SJSA1 (cell line): Measurements from ENCODE around the gene RPS6KA2. TPM values are rescaled to one million over a fixed set of nuclear protein-coding genes. Genes with fewer than 3 reads are reported as not detected.
"Not testable (repeated sequence)": the region's sequence is repeated elsewhere in the genome, so short reads cannot be mapped to it uniquely, and the experiment has no call there.

Experiments used
- DNase-seq, 2 experiments: peaks; one replicate each; pipeline ENCODE4 v3.0.0-alpha.2; 2015 to 2020; ENCODE audit warnings: low spot score in 2 of 2, low read depth in 1 of 2
- H3K27ac ChIP-seq: fragments of 250-450 bp; sonication (Bioruptor Pico); 2 replicates; pipeline ENCODE4 v1.5.1; 2020; ENCODE audit warnings: mild to moderate bottlenecking, moderate library complexity
- H3K27me3 ChIP-seq: fragments of 250-450 bp; sonication (Bioruptor Pico); replicated peaks from 2 replicates; pipeline ENCODE4 v1.5.1; 2020; ENCODE audit warnings: mild to moderate bottlenecking, moderate library complexity
- H3K36me3 ChIP-seq: fragments of 250-450 bp; sonication (Bioruptor Pico); 2 replicates; pipeline ENCODE4 v1.5.1; 2020; ENCODE audit warnings: mild to moderate bottlenecking
- H3K4me1 ChIP-seq: fragments of 250-450 bp; sonication (Bioruptor Pico); replicated peaks from 2 replicates; pipeline ENCODE4 v1.6.1; 2021; ENCODE audit warnings: mild to moderate bottlenecking
- H3K4me3 ChIP-seq: fragments of 250-450 bp; sonication (Bioruptor Pico); 2 replicates; pipeline ENCODE4 v1.5.1; 2020; ENCODE audit warnings: mild to moderate bottlenecking
- H3K9me3 ChIP-seq: fragments of 250-450 bp; sonication (Bioruptor Pico); replicated peaks from 2 replicates; pipeline ENCODE4 v1.5.1; 2020; ENCODE audit warnings: mild to moderate bottlenecking
- total RNA-seq: library from RNA; depleted of rRNA; stranded (reverse); fragments of >200 nt; shearing (Covaris generic); gene quantifications from 2 replicates; pipeline ENCODE4 v1.2.3, GENCODE V29; 2014

The RPS6KA2 gene
- total RNA-seq, 1 experiment from 2014 or later = 16.2 TPM

DNA sequence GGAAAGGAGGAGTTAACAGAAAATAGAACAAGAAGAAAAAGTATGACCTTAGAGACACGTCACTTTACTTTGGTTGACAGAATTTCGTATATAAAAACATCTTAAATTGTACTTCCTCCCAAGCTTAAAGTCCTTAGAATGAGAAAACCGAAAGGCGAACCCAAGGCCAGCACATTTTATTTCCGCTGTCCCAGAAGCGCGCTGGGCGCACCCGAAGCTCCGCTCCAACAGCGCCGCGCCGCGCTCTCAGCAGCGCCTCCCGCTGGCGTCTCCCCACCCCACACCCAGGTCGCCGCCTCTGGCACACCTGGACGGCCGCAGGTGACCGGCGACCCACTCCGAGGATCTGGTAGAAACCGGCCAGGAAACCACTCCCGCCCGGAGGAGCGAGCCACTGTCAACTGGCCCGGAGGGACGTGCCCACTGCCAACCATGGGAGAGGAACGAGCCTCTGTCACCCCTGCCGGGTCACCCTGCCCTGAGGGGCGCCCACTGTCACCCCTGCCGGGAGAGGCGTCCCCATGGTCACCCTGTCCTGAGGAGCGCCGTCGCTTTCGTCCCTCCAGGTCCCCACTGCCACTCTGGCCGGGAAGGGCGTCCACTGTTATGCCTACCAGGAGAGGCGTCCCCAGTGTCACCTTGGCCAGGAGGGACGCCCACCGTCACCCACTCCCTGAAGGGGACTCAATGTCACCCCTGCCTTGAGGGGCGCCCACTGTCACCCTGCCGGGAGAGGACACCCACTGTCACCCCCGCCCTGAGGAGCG is 245.1 kb downstream of the RPS6KA2 start:
- Histone ChIP-seq H3K9me3 (no peaks in the 10 kb centered on the region), H3K4me3 (peak overlapping the region; percentile 89), H3K4me1 (no peaks in the 10 kb centered on the region; the same call in 1 of the 2 replicates), H3K27me3 (no peaks in the 10 kb centered on the region), H3K36me3 (peaks cover 6% of the 10 kb centered on the region), H3K27ac (no peak overlapping the region)
- peak in 1 of 2 experiments; percentile 69 for DNase-seq

- H3K4me1 ChIP-seq = no peaks in the 10 kb centered on the region; the same call in 1 of the 2 replicates
- H3K27ac ChIP-seq = no peak overlapping the region
- H3K9me3 ChIP-seq = no peaks in the 10 kb centered on the region
- DNase-seq = no peak
- peaks cover 6% of the 10 kb centered on the region for H3K36me3 ChIP-seq
- H3K4me3 ChIP-seq = peak overlapping the region; percentile 89
- H3K27me3 ChIP-seq = no peaks in the 10 kb centered on the region
These were observed 245.7 kb downstream of the RPS6KA2 start for GRCh38 chr6:166381381-166381732.

DNA sequence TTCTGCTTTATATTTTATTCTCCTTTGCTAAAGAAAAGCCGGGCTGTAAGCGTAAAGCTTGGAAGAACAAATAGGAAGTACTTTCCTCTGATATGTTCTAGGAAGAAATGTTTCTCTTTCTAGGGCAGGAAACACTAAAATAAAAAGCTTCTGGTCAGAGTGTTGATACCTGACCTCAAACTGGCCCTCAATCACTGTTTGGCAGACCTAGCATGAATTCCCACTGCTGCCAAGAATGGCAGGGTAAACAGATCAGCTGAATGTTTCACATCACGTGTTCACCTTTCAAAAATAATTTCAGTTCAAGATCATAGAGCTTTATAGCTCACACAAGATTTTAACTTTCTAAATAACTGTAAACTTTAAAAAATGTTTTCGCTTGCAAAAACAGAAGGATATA is 247.3 kb downstream of the RPS6KA2 start:
- no peak overlapping the region for H3K4me3 ChIP-seq
- no peak overlapping the region for H3K27ac ChIP-seq
- DNase-seq = no peak
- H3K4me1 ChIP-seq = no peaks in the 10 kb centered on the region; the same call in 1 of the 2 replicates
- H3K27me3 ChIP-seq = no peaks in the 10 kb centered on the region
- peaks cover 6% of the 10 kb centered on the region for H3K36me3 ChIP-seq
- no peaks in the 10 kb centered on the region for H3K9me3 ChIP-seq

DNA sequence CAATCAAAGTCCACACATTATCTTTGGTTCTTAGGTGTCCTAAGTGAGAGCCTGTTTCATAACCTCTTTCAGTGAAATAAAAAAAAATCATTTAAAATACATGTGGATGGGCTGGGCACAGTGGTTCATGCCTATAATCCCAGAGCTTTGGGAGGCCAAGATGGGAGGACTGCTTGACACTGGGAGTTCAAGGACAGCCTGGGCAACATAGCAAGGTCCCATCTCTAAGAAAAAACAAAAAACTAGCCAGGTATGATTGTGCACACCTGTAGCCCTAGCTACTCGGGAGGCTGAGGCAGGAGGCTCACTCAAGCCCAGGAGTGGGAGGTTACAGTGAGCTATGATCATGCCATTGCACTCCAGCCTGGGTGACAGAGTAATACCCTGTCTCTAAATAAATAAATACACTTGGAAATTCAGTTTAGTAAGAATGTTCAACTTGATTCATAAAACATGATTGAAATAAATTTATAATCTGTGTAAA is 247.9 kb downstream of the RPS6KA2 start:
- H3K4me3 ChIP-seq = no peak overlapping the region
- no peaks in the 10 kb centered on the region for H3K9me3 ChIP-seq
- no peaks in the 10 kb centered on the region for H3K27me3 ChIP-seq
- H3K4me1 ChIP-seq = no peaks in the 10 kb centered on the region; the same call in 1 of the 2 replicates
- H3K27ac ChIP-seq = no peak overlapping the region
- H3K36me3 ChIP-seq = peaks cover 6% of the 10 kb centered on the region
- no peak for DNase-seq

GRCh38 chr6:166377721-166378120 is 249.3 kb downstream of the RPS6KA2 start:
- no peaks in the 10 kb centered on the region; the same call in 1 of the 2 replicates for H3K4me1 ChIP-seq
- no peaks in the 10 kb centered on the region for H3K9me3 ChIP-seq
- DNase-seq = no peak
- no peaks in the 10 kb centered on the region for H3K36me3 ChIP-seq
- H3K27me3 ChIP-seq = no peaks in the 10 kb centered on the region
- no peak overlapping the region for H3K27ac ChIP-seq
- no peak overlapping the region for H3K4me3 ChIP-seq

DNA sequence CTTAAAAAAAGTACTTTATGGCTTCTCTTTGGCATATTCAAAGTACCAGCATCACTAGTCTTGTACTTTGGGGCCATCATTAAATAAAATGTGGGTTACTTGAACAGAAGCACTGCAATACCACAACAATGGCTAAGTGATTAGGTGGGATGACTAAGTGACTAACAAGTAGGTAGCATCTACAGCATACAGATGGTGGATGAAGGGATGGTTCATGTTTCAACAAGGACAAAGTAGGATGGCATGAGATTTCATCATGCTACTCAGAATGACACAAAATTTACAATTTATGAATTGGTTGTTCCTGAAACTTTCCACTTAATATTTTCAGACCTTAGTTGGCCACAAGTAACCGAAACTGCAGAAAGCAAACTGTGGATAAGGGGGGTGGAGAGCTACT is 252.0 kb downstream of the RPS6KA2 start:
- no peaks in the 10 kb centered on the region for H3K27me3 ChIP-seq
- H3K27ac ChIP-seq = no peak overlapping the region
- no peaks in the 10 kb centered on the region for H3K36me3 ChIP-seq
- H3K9me3 ChIP-seq = no peaks in the 10 kb centered on the region
- no peak for DNase-seq
- no peaks in the 10 kb centered on the region; the same call in 1 of the 2 replicates for H3K4me1 ChIP-seq
- H3K4me3 ChIP-seq = no peak overlapping the region

DNA sequence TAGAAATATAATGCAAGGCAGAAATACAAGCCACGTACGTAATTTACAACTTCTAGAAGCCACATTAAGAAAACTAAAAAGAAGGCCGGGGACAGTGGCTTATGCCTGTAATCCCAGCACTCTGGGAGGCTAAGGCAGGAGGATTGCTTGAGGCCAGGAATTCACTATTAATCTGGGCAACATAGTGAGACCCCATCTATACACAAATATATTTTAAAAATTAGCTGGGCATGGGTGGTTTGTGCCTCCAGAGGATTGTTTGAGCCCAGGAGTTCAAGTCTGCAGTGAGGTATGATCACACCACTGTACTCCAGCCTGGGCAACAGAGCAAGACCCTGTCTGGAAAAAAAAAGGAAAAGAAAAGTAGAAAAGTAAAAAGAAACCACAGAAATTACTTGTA is 256.6 kb downstream of the RPS6KA2 start:
- no peak for DNase-seq
- Histone ChIP-seq H3K9me3 (no peaks in the 10 kb centered on the region), H3K27me3 (no peaks in the 10 kb centered on the region), H3K4me3 (no peak overlapping the region), H3K36me3 (peaks cover 3% of the 10 kb centered on the region; the same call in 1 of the 2 replicates), H3K27ac (no peak overlapping the region), H3K4me1 (peaks cover 7% of the 10 kb centered on the region)

- H3K36me3 ChIP-seq = peaks cover 4% of the 10 kb centered on the region
- H3K9me3 ChIP-seq = no peaks in the 10 kb centered on the region
- no peak for DNase-seq
- H3K27ac ChIP-seq = no peak overlapping the region
- H3K27me3 ChIP-seq = no peaks in the 10 kb centered on the region
- no peak overlapping the region for H3K4me3 ChIP-seq
- peaks cover 14% of the 10 kb centered on the region for H3K4me1 ChIP-seq
These were observed 257.3 kb downstream of the RPS6KA2 start for GRCh38 chr6:166369782-166370181.

DNA sequence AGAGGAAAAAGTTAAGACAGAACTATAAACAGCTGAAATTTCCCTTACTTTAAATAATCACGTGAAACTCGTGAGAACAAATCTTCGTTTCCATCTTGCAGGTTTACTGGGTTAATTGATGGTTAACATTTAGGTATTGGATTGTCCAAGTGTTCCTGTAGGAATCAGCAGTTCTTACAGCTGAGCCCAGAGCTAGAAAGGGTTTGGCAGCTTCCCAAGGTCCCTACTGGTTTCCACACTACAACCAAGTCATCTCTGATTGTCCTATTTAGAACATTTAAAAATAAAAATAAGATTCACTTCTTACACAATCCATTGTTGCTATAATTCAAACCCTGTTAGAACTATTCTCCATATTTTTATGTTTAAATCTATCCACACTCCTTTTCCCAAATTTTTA is 260.1 kb downstream of the RPS6KA2 start:
- peaks cover 20% of the 10 kb centered on the region for H3K4me1 ChIP-seq
- no peak overlapping the region for H3K4me3 ChIP-seq
- H3K27me3 ChIP-seq = no peaks in the 10 kb centered on the region
- H3K27ac ChIP-seq = no peak overlapping the region
- no peak for DNase-seq
- H3K36me3 ChIP-seq = peaks cover 17% of the 10 kb centered on the region
- H3K9me3 ChIP-seq = no peaks in the 10 kb centered on the region

DNA sequence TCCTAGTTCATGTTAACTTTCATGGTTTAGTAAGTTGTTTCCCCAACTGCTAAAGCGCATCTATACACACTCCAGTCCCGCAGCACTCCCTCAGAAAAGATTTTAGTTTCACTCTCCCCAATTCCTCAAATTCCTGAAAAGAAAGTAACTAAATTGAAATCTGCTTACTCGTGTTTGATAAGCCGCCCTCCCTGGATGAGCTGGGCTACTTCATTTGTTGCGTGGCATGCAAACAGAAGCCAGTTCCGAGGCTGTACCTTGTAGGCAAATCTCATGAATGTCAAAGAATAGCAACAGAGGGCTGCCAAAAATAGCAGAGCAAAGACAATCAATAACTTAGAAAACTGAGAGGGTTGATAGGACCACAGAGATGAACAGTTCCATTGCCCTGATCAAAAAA is 261.2 kb downstream of the RPS6KA2 start:
- DNase-seq = peak; percentile 43 to 52
- Histone ChIP-seq H3K36me3 (peaks cover 17% of the 10 kb centered on the region), H3K4me1 (peaks cover 25% of the 10 kb centered on the region), H3K9me3 (no peaks in the 10 kb centered on the region), H3K27me3 (no peaks in the 10 kb centered on the region), H3K4me3 (no peak overlapping the region), H3K27ac (peak overlapping the region; percentile 85)

DNA sequence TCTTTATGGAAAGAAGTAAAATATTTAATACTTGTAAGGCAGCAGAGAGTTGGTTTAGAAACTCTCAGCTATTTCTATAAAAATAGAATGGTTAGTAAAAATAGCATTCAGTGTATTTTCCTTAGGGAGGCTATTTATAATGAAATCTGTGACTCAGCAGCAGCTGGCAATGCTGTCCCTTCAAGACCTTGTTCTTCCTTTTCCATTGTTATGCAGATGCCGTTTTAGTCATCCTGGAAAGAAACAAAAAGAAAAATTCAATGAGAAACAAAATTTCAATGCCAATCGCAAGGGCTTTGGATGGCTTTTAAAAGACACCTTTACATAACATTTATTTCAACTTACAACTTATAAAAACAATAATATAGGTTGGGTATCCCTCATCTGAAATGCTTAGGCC is 261.8 kb downstream of the RPS6KA2 start:
- Histone ChIP-seq H3K36me3 (peaks cover 17% of the 10 kb centered on the region), H3K27me3 (no peaks in the 10 kb centered on the region), H3K4me1 (peaks cover 31% of the 10 kb centered on the region), H3K9me3 (no peaks in the 10 kb centered on the region), H3K4me3 (no peak overlapping the region), H3K27ac (peak overlapping the region; percentile 85)
- DNase-seq = peak in 1 of 2 experiments; percentile 63

GRCh38 chr6:166364456-166364855 is 262.6 kb downstream of the RPS6KA2 start:
- no peaks in the 10 kb centered on the region for H3K27me3 ChIP-seq
- peak overlapping the region; percentile 85 for H3K27ac ChIP-seq
- peaks cover 34% of the 10 kb centered on the region for H3K4me1 ChIP-seq
- H3K9me3 ChIP-seq = no peaks in the 10 kb centered on the region
- DNase-seq = no peak
- H3K36me3 ChIP-seq = peaks cover 17% of the 10 kb centered on the region
- H3K4me3 ChIP-seq = no peak overlapping the region

DNA sequence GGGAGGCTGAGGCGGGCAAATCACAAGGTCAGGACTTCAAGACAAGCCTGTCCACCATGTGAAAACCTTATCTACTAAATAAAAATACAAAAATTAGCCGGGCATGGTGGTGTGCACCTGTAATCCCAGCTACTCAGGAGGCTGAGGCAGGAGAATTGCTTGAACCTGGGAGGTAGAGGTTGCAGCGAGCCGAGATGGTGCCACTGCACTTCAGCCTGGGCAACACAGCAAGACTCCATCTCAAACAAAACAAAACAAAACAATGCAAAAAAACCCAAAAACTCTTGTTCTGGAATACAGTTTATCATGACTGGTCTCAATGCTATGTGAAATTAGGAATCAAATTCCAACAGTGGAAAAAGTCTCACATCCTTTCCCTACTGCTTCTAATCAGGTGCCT is 264.6 kb downstream of the RPS6KA2 start:
- Histone ChIP-seq H3K36me3 (peaks cover 17% of the 10 kb centered on the region), H3K4me1 (peaks cover 34% of the 10 kb centered on the region)
- not testable (repeated sequence) for H3K27ac ChIP-seq, H3K4me3 ChIP-seq, H3K27me3 ChIP-seq, H3K9me3 ChIP-seq, DNase-seq

DNA sequence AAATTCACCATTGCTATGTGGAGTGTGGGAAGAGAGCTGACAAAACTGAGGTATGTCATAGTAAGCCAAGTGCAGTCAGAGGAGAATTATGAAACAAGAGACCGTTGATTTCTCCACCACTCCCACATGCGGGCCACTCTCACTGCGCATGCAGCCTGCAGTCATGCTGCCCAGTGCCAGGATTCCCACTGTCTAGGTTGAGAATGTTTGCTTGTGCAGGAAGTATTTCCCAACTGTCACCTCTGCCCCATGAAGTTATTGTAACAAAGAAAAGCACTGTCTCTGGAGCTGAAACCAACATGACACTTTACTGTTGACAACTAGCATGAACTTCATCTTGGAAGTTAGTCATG is 266.0 kb downstream of the RPS6KA2 start:
- no peaks in the 10 kb centered on the region for H3K27me3 ChIP-seq
- no peak for DNase-seq
- H3K4me1 ChIP-seq = peaks cover 33% of the 10 kb centered on the region
- peaks cover 13% of the 10 kb centered on the region for H3K36me3 ChIP-seq
- no peak overlapping the region for H3K27ac ChIP-seq
- no peak overlapping the region for H3K4me3 ChIP-seq
- H3K9me3 ChIP-seq = no peaks in the 10 kb centered on the region
